BLaER1 (cell line): ENCODE measurements around the gene SMIM12.

Experiments used
- H3K27ac ChIP-seq: shearing (Covaris generic); formaldehyde crosslinking; 2 replicates; pipeline ENCODE4 v1.8.1; 2022
- H3K27me3 ChIP-seq: shearing (Covaris generic); formaldehyde crosslinking; 2 replicates; pipeline ENCODE4 v1.8.1; 2022
- H3K36me3 ChIP-seq: shearing (Covaris generic); formaldehyde crosslinking; 2 replicates; pipeline ENCODE4 v1.8.1; 2022
- H3K4me1 ChIP-seq: shearing (Covaris generic); formaldehyde crosslinking; 2 replicates; pipeline ENCODE4 v1.8.1; 2022
- H3K4me2 ChIP-seq: shearing (Covaris generic); formaldehyde crosslinking; 2 replicates; pipeline ENCODE4 v1.8.1; 2022
- H3K4me3 ChIP-seq: shearing (Covaris generic); formaldehyde crosslinking; 2 replicates; pipeline ENCODE4 v1.8.1; 2022
- H3K9ac ChIP-seq: shearing (Covaris generic); formaldehyde crosslinking; 2 replicates; pipeline ENCODE4 v1.8.1; 2022
- H3K9me3 ChIP-seq: shearing (Covaris generic); formaldehyde crosslinking; 2 replicates; pipeline ENCODE4 v1.8.1; 2022
- H4K20me1 ChIP-seq: shearing (Covaris generic); formaldehyde crosslinking; 2 replicates; pipeline ENCODE4 v1.8.1; 2022
- Cebpa-rat ChIP-seq: shearing (Covaris generic); IDR thresholded peaks from 2 replicates; pipeline ENCODE4 v1.8.1; 2022

The SMIM12 gene

DNA sequence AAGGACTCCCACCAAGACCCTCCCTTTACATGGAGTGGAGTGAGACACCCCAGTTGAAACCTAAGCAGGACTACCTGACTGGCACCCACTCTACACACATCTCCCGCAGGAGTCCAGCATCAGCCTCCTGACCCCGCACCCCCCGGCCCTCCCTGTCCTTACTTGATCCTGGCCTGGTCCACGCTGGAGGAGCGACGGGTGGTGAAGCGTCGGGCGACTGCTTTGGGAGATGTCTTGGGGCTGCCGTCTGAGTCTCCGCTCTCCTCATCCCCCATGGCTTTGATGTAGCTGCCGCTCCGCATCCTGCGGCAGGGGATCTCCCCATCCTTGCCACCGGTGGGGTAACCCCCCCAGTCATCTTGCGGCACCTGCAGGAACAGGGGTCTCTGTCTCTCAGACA lies 40.4 kb upstream of the SMIM12 start:
- Histone ChIP-seq H3K27me3 (no peaks in the 10 kb centered on the region), H3K36me3 (0 out of 2 replicates have a peak, but pooled peaks cover 7% of the 10 kb centered on the region), H3K4me2 (no peak overlapping the region), H3K27ac (no peak overlapping the region), H3K9ac (no peak overlapping the region), H3K4me3 (no peak overlapping the region), H3K4me1 (peaks cover 10% of the 10 kb centered on the region), H4K20me1 (no peaks in the 10 kb centered on the region), H3K9me3 (no peaks in the 10 kb centered on the region)
- TF ChIP-seq Cebpa-rat: no peak

DNA sequence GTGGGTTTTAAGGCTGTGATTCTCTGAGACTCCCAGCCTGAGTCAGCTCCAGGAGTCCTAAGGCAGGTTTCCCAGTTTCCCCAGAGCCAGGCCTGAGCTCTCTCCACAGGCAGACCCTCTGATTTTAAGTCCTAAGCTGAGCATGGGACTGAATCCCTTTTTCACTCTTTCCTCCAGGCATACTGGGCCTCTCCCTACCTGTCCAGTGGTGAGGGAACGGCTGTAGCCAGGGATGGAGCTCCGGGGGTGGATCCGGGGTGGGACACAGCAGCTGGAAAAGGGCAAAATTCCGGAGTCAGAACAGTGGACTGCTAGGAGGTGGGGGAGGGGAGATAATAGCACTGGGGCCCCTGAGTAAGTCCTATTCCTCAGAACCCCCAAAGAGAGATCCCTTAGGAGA lies 39.9 kb upstream of the SMIM12 start:
- H3K4me2 ChIP-seq: no peak overlapping the region
- H3K27me3 ChIP-seq: no peaks in the 10 kb centered on the region
- H3K36me3 ChIP-seq: 0 out of 2 replicates have a peak, but pooled peaks cover 4% of the 10 kb centered on the region
- no peaks in the 10 kb centered on the region for H3K9me3 ChIP-seq
- H3K9ac ChIP-seq: no peak overlapping the region
- H3K4me1 ChIP-seq: peaks cover 10% of the 10 kb centered on the region
- H4K20me1 ChIP-seq: no peaks in the 10 kb centered on the region
- H3K27ac ChIP-seq: no peak overlapping the region
- TF ChIP-seq Cebpa-rat: no peak
- no peak overlapping the region for H3K4me3 ChIP-seq

DNA sequence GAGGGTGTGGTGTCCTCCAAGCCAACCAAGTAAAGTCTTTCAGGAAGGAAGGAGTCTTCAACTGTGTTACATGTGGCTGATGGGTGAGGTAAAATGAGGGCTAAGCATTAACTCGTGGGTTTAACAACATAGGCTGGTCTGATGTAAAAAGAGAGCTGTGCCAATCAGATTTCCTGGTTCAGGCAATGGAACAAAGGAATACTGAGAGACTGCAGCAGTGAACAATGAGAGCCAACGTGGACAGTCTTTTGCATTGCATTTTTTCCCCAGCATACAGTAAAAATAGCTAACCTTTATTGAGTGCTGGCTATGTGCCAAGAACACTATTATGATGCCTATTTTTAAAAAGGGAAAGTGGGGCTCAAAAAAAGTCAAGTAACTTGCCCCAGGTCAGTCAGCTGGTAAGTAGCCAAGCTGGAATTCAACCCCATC lies 38.8 kb upstream of the SMIM12 start:
- peaks cover 10% of the 10 kb centered on the region for H3K4me1 ChIP-seq
- H4K20me1 ChIP-seq: no peaks in the 10 kb centered on the region
- no peaks in the 10 kb centered on the region for H3K36me3 ChIP-seq
- H3K4me3 ChIP-seq: no peak overlapping the region
- peaks cover 4% of the 10 kb centered on the region for H3K9me3 ChIP-seq
- no peak overlapping the region for H3K27ac ChIP-seq
- H3K9ac ChIP-seq: no peak overlapping the region
- peak overlapping the region; percentile 12 for H3K4me2 ChIP-seq
- no peaks in the 10 kb centered on the region for H3K27me3 ChIP-seq
- no peak for TF ChIP-seq Cebpa-rat

DNA sequence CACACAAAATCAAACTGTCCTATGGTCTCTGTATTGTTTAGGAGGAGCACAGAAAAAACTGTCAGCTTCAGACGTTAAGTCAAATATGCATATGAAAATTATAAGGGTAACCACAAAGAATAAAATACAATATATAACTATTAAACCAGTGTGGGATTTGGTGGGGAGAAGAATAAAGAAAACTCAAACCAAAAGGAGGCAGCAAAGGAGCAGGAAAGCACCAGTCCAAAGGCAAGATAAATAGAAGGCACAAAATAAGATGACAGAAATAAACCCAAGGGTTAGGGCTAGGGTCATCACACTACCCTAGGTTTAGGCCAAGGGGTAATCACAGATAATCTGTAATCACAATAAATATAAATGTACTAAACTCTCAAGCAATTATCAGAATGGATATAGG lies 37.1 kb upstream of the SMIM12 start:
- no peak for TF ChIP-seq Cebpa-rat
- Histone ChIP-seq H3K27me3 (no peaks in the 10 kb centered on the region), H3K9me3 (peaks cover 21% of the 10 kb centered on the region), H3K4me3 (no peak overlapping the region), H3K27ac (no peak overlapping the region), H4K20me1 (no peaks in the 10 kb centered on the region), H3K36me3 (no peaks in the 10 kb centered on the region), H3K4me1 (peaks cover 10% of the 10 kb centered on the region), H3K4me2 (no peak overlapping the region), H3K9ac (no peak overlapping the region)

DNA sequence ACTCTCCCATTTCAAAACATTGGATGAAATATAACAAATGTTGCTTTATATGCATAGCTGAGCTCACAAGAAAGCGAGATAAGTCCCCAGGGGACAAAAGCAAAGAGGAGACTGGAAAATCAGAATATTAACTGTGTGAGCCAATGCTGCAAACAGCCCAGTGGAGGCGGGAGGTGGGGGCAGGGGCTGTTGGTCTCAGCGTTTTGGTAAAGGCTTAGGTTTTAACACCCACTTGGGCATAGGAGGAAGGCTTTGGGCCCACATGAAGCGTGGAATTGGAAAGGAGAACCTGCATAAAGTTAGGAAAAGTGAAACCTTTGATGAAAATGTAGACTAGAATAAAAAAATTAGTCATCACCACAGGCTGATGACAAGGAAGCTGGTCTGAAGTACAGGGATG lies 30.2 kb upstream of the SMIM12 start:
- H3K9ac ChIP-seq: no peak overlapping the region
- peaks cover 15% of the 10 kb centered on the region for H3K27me3 ChIP-seq
- H3K9me3 ChIP-seq: peaks cover 27% of the 10 kb centered on the region
- no peak overlapping the region for H3K4me3 ChIP-seq
- 0 out of 2 replicates have a peak, but pooled peaks cover 2% of the 10 kb centered on the region for H3K36me3 ChIP-seq
- no peaks in the 10 kb centered on the region for H4K20me1 ChIP-seq
- no peak overlapping the region for H3K4me2 ChIP-seq
- no peak overlapping the region for H3K27ac ChIP-seq
- H3K4me1 ChIP-seq: no peaks in the 10 kb centered on the region
- TF ChIP-seq Cebpa-rat: no peak

- Histone ChIP-seq H3K27me3 (peaks cover 17% of the 10 kb centered on the region), H3K9ac (no peak overlapping the region)
Measured at GRCh38 chr1:34887593-34887992, 28.0 kb upstream of the SMIM12 start.

DNA sequence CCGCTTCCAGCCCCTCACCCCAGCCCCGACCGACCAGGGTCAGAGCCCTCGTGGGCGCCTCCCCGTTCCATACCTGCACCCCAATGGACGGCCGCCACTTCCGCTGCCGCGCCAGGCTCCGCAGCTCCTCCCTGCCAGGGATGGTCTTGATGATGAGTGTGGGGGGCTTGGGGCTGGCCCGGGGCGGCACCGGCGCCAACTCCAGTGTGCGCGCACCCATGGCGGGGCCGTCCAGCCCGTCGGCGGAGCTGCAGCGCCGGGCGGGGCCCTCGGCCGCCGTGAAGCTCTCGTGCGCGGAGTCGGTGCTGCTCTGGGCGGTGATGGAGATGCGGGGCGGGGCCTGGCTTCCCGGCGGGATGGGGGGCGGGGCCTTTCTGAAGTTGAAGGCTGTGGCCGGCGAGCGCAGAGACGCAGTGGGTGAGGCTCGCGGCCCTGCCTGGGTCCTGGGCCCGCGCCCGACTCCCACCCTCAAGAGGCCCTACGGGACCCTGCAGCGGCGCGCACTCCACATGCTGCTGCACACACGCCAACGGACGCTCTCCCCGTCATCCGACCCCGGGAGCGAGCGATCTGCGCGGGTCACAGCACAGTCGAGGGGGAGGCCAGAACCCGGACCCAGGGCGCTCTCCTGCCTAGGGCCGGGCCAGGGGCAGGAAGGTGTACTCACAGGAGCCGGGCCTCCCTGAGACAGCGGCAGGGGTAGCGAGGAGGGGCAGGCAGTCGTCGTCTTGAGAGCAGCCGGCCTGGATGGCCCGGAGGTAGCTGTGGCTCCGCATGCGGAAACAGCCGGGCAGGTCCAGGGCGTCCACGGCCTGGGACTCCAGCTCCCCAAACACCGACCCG lies 26.1 kb upstream of the SMIM12 start:
- Histone ChIP-seq H3K27ac (peak overlapping the region; percentile 47; the same call in 1 of the 2 replicates), H3K36me3 (0 out of 2 replicates have a peak, but pooled peaks cover 4% of the 10 kb centered on the region), H3K27me3 (peaks cover 17% of the 10 kb centered on the region), H3K9ac (peak overlapping the region; percentile 59; the same call in 1 of the 2 replicates), H3K4me1 (no peaks in the 10 kb centered on the region), H3K9me3 (peaks cover 5% of the 10 kb centered on the region), H4K20me1 (no peaks in the 10 kb centered on the region), H3K4me3 (peak overlapping the region; percentile 66), H3K4me2 (peak overlapping the region; percentile 83)
- TF ChIP-seq Cebpa-rat: no peak

More at GRCh38 chr1:34887593-34887992, 28.0 kb upstream of the SMIM12 start:
- no peaks in the 10 kb centered on the region for H4K20me1 ChIP-seq
- no peak for TF ChIP-seq Cebpa-rat
- no peaks in the 10 kb centered on the region for H3K4me1 ChIP-seq
- H3K36me3 ChIP-seq: 0 out of 2 replicates have a peak, but pooled peaks cover 4% of the 10 kb centered on the region
- H3K9me3 ChIP-seq: peaks cover 15% of the 10 kb centered on the region
- H3K27ac ChIP-seq: no peak overlapping the region
- H3K4me3 ChIP-seq: no peak overlapping the region
- no peak overlapping the region for H3K4me2 ChIP-seq

- Histone ChIP-seq H3K4me2 (peak overlapping the region; percentile 83), H4K20me1 (no peaks in the 10 kb centered on the region), H3K4me1 (no peaks in the 10 kb centered on the region), H3K27ac (no peak overlapping the region), H3K36me3 (0 out of 2 replicates have a peak, but pooled peaks cover 4% of the 10 kb centered on the region), H3K4me3 (no peak overlapping the region), H3K9me3 (peaks cover 5% of the 10 kb centered on the region), H3K27me3 (peaks cover 17% of the 10 kb centered on the region), H3K9ac (no peak overlapping the region)
- TF ChIP-seq Cebpa-rat: no peak
Measured at GRCh38 chr1:34884961-34885360, 25.4 kb upstream of the SMIM12 start.

GRCh38 chr1:34884536-34884935 lies 25.0 kb upstream of the SMIM12 start:
- no peak overlapping the region for H3K27ac ChIP-seq
- H3K4me1 ChIP-seq: no peaks in the 10 kb centered on the region
- no peak for TF ChIP-seq Cebpa-rat
- no peaks in the 10 kb centered on the region for H4K20me1 ChIP-seq
- 0 out of 2 replicates have a peak, but pooled peaks cover 4% of the 10 kb centered on the region for H3K36me3 ChIP-seq
- H3K27me3 ChIP-seq: peaks cover 17% of the 10 kb centered on the region
- H3K4me2 ChIP-seq: no peak overlapping the region
- no peak overlapping the region for H3K9ac ChIP-seq
- H3K4me3 ChIP-seq: no peak overlapping the region
- H3K9me3 ChIP-seq: peaks cover 5% of the 10 kb centered on the region

- Histone ChIP-seq H3K27ac (no peak overlapping the region), H3K9ac (no peak overlapping the region), H3K36me3 (no peaks in the 10 kb centered on the region), H4K20me1 (no peaks in the 10 kb centered on the region), H3K4me3 (no peak overlapping the region), H3K27me3 (no peaks in the 10 kb centered on the region), H3K4me2 (no peak overlapping the region), H3K9me3 (peaks cover 5% of the 10 kb centered on the region), H3K4me1 (no peaks in the 10 kb centered on the region)
- TF ChIP-seq Cebpa-rat: no peak
Measured at GRCh38 chr1:34879230-34879629, 19.7 kb upstream of the SMIM12 start.
